Upper lobe of left lung (tissue), 6 donors: ENCODE results near the gene AURKA. TPM values are rescaled to one million over a fixed set of nuclear protein-coding genes. Genes with fewer than 3 reads are reported as not detected.
"Not testable (repeated sequence)": the region's sequence is repeated elsewhere in the genome, so short reads cannot be mapped to it uniquely, and the experiment has no call there.

ENCODE experiments used
- ATAC-seq, 2 donors: fragments of 200-7000 bp; cut with Tn5 transposase; one replicate each; pipeline ENCODE4 v1.9.1; 2022; ENCODE audit warnings: mild to moderate bottlenecking in 2 of 2, moderate library complexity in 2 of 2; ENCODE audit not compliant: low FRiP score in 2 of 2
- DNase-seq, 2 donors: peaks; one replicate each; pipeline ENCODE4 v3.0.0-alpha.2; 2019 to 2020
- H3K27ac ChIP-seq, 4 donors: fragments of 200-600 bp; sonication (generic); one replicate each; pipeline ENCODE4 v1.5.1; 2016 to 2019
- H3K27me3 ChIP-seq, 4 donors: fragments of 200-600 bp; sonication (generic); one replicate each; pipeline ENCODE4 v1.5.1; 2017 to 2019
- H3K36me3 ChIP-seq, 4 donors: fragments of 200-600 bp; sonication (generic); one replicate each; pipeline ENCODE4 v1.5.1; 2016 to 2019
- H3K4me1 ChIP-seq, 4 donors: fragments of 200-600 bp; sonication (generic); one replicate each; pipeline ENCODE4 v1.5.1; 2018 to 2019
- H3K4me3 ChIP-seq, 4 donors: fragments of 200-600 bp; sonication (generic); one replicate each; pipeline ENCODE4 v1.5.1; 2017 to 2019; ENCODE audit warnings: mild to moderate bottlenecking in 2 of 4, moderate library complexity in 1 of 4
- H3K9me3 ChIP-seq, 4 donors: fragments of 200-600 bp; sonication (generic); one replicate each; pipeline ENCODE4 v1.5.1; 2018 to 2019
- CTCF ChIP-seq, 6 experiments: fragments of 450-650 bp in 4 of 6; fragments of 200-600 bp in 2 of 6; sonication (generic) in 2 of 6; IDR thresholded peaks; one replicate each; pipeline ENCODE4 v1.5.1; 2016 to 2019; ENCODE audit warnings: antibody characterized with exemption in 6 of 6
- EP300 ChIP-seq, 4 donors: sonication (generic); formaldehyde crosslinking; IDR thresholded peaks; one replicate each; pipeline ENCODE4 v1.5.1; 2017; ENCODE audit warnings: antibody characterized with exemption in 4 of 4, control low read depth in 2 of 4
- POLR2A ChIP-seq, 4 donors: fragments of 450-650 bp; IDR thresholded peaks; one replicate each; pipeline ENCODE4 v1.5.1; 2016 to 2017; ENCODE audit warnings: antibody characterized with exemption in 4 of 4, mild to moderate bottlenecking in 2 of 4
- POLR2AphosphoS5 ChIP-seq, 2 donors: sonication (generic); formaldehyde crosslinking; IDR thresholded peaks; one replicate each; pipeline ENCODE4 v1.5.1; 2017; ENCODE audit warnings: antibody characterized with exemption in 2 of 2
- WGBS, 2 donors: methylation state at CpG; one replicate each; pipeline ENCODE4 v1.1.5; 2017 to 2018; 5-methylcytosine and 5-hydroxymethylcytosine counted together
- total RNA-seq, 6 donors: library from RNA; depleted of rRNA in 4 of 6; stranded (reverse); fragments of >200 nt in 4 of 6; gene quantifications; one replicate each; pipeline versions ENCODE4 v1.1.0 to v1.2.1, GENCODE V29; 2016 to 2021
- donor health status: DM: no; HTN: no; CAD: no; lungs with moderate emphysema.
- donor health status: DM: no; HTN: yes; CAD: no; lungs with severe emphysema.

Gene AURKA
- total RNA-seq, 6 donors from 2014 or later: 0.44 to 3.9 (median 3.3) TPM; not detected in 1

GRCh38 chr20:56414842-56415765, 23.1 kb upstream of the AURKA start:
- ATAC-seq (no peak), DNase-seq (no peak)
- no peak for TF ChIP-seq POLR2A (IDR thresholded peaks at IDR 0.05)
- TF ChIP-seq POLR2AphosphoS5 (IDR thresholded peaks at IDR 0.05): no peak
- TF ChIP-seq CTCF (IDR thresholded peaks at IDR 0.05): no peak
- no peak for TF ChIP-seq EP300 (IDR thresholded peaks at IDR 0.05)
- WGBS, 2 donors: 78 to 81% methylated on average over 12 of the region's 12 CpGs
- Histone ChIP-seq H3K4me3 (peak overlapping the region in 3 of 4 donors; percentile 13 to 42 (median 35)), H3K9me3 (no peaks in the 10 kb centered on the region), H3K27ac (peak overlapping the region; percentile 16 to 89 (median 66)), H3K27me3 (no peaks in the 10 kb centered on the region), H3K4me1 (peaks cover 22 to 35% (median 29%) of the 10 kb centered on the region in 4 donors), H3K36me3 (peaks cover 0 to 7% (median 0%) of the 10 kb centered on the region in 4 donors)

GRCh38 chr20:56412949-56413348, 20.9 kb upstream of the AURKA start:
- Histone ChIP-seq H3K4me1 (peaks cover 10 to 24% (median 19%) of the 10 kb centered on the region in 4 donors), H3K27ac (peak overlapping the region; percentile 77 to 89 (median 86)), H3K27me3 (no peaks in the 10 kb centered on the region), H3K4me3 (peak overlapping the region; percentile 6 to 42 (median 36)), H3K36me3 (peaks cover under 1 to 8% (median 3%) of the 10 kb centered on the region in 4 donors), H3K9me3 (no peaks in the 10 kb centered on the region)
- DNase-seq (no peak), ATAC-seq (no peak)
- WGBS, 2 donors: 84 to 91% methylated on average over 3 of the region's 3 CpGs
- TF ChIP-seq POLR2A (IDR thresholded peaks at IDR 0.05) (no peak), POLR2AphosphoS5 (IDR thresholded peaks at IDR 0.05) (no peak), CTCF (IDR thresholded peaks at IDR 0.05) (no peak), EP300 (IDR thresholded peaks at IDR 0.05) (no peak)

- TF ChIP-seq POLR2AphosphoS5 (IDR thresholded peaks at IDR 0.05) (peak in 1 of 2 donors; percentile 25), CTCF (IDR thresholded peaks at IDR 0.05) (no peak), EP300 (IDR thresholded peaks at IDR 0.05) (no peak), POLR2A (IDR thresholded peaks at IDR 0.05) (peak in 1 of 4 donors; percentile 53)
- H3K27ac ChIP-seq: peak overlapping the region; percentile 77 to 89 (median 86)
- peaks cover 10 to 23% (median 14%) of the 10 kb centered on the region in 4 donors for H3K4me1 ChIP-seq
- DNase-seq (no peak), ATAC-seq (no peak)
- H3K36me3 ChIP-seq: peaks cover 6 to 13% (median 9%) of the 10 kb centered on the region in 4 donors
- WGBS, 2 donors: 66 to 76% methylated on average over 7 of the region's 7 CpGs
- H3K9me3 ChIP-seq: no peaks in the 10 kb centered on the region
- peak overlapping the region; percentile 6 to 42 (median 36) for H3K4me3 ChIP-seq
- H3K27me3 ChIP-seq: no peaks in the 10 kb centered on the region
Observed at GRCh38 chr20:56412473-56412790, 20.4 kb upstream of the AURKA start.

GRCh38 chr20:56411759-56412472, 19.9 kb upstream of the AURKA start, which contains the start of gene CASS4:
CASS4 (plus strand) TSS chr20:56412260; CDS start chr20:56412459, 199 bp downstream.
- no peaks in the 10 kb centered on the region for H3K9me3 ChIP-seq
- WGBS, 2 donors: 42 to 51% methylated on average over 10 of the region's 10 CpGs
- peak in 1 of 2 donors; percentile 57 for DNase-seq
- H3K4me3 ChIP-seq: peak within 1 kb of the TSS; percentile 6 to 42 (median 36)
- TF ChIP-seq CTCF (IDR thresholded peaks at IDR 0.05) (peak in 1 of 6 experiments; percentile 22), EP300 (IDR thresholded peaks at IDR 0.05) (no peak), POLR2A (IDR thresholded peaks at IDR 0.05) (peak in 1 of 4 donors; percentile 55), POLR2AphosphoS5 (IDR thresholded peaks at IDR 0.05) (peak in 1 of 2 donors; percentile 44)
- peaks cover 9 to 14% (median 11%) of the 10 kb centered on the region in 4 donors for H3K36me3 ChIP-seq
- peaks cover 10 to 23% (median 14%) of the 10 kb centered on the region in 4 donors for H3K4me1 ChIP-seq
- H3K27ac ChIP-seq: peak within 1 kb of the TSS; percentile 77 to 89 (median 86)
- no peaks in the 10 kb centered on the region for H3K27me3 ChIP-seq
- peak; percentile 84 to 87 for ATAC-seq

GRCh38 chr20:56411287-56411686, 19.3 kb upstream of the AURKA start:
- ATAC-seq, H3K9me3 ChIP-seq, DNase-seq, H3K27me3 ChIP-seq: not testable (repeated sequence)
- WGBS, 2 donors: 87 to 92% methylated on average over 7 of the region's 7 CpGs
- H3K4me3 ChIP-seq: peak overlapping the region in 2 of 4 donors; percentile 37 to 42
- peaks cover 10 to 23% (median 14%) of the 10 kb centered on the region in 4 donors for H3K4me1 ChIP-seq
- peak overlapping the region; percentile 77 to 89 (median 86) for H3K27ac ChIP-seq
- peaks cover 10 to 20% (median 15%) of the 10 kb centered on the region in 4 donors for H3K36me3 ChIP-seq
